Measurements from ENCODE around the gene COL19A1.

- TF ChIP-seq, protein P1, sequence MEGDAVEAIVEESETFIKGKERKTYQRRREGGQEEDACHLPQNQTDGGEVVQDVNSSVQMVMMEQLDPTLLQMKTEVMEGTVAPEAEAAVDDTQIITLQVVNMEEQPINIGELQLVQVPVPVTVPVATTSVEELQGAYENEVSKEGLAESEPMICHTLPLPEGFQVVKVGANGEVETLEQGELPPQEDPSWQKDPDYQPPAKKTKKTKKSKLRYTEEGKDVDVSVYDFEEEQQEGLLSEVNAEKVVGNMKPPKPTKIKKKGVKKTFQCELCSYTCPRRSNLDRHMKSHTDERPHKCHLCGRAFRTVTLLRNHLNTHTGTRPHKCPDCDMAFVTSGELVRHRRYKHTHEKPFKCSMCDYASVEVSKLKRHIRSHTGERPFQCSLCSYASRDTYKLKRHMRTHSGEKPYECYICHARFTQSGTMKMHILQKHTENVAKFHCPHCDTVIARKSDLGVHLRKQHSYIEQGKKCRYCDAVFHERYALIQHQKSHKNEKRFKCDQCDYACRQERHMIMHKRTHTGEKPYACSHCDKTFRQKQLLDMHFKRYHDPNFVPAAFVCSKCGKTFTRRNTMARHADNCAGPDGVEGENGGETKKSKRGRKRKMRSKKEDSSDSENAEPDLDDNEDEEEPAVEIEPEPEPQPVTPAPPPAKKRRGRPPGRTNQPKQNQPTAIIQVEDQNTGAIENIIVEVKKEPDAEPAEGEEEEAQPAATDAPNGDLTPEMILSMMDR (IDR thresholded peaks at IDR 0.05): no peak
- TF ChIP-seq POLR2A (IDR thresholded peaks at IDR 0.05) (no peak), POLR2AphosphoS5 (IDR thresholded peaks at IDR 0.05; ENCODE audit: insufficient read depth in 1 of 2, low read depth in 1 of 2) (no peak)
Measured at GRCh38 chr6:69888482-69889233, 22.3 kb downstream of the COL19A1 start.

All from vagina (tissue), 2 donors.